WERI-Rb-1 (cell line): ENCODE data around the gene LLPH.

ENCODE experiments used
- DNase-seq: peaks from one replicate; pipeline ENCODE4 v3.0.0-alpha.2; 2020
- H3K27ac ChIP-seq: fragments of 250-450 bp; sonication (Bioruptor Pico); 2 replicates; pipeline ENCODE4 v1.5.1; 2020; ENCODE audit warnings: mild to moderate bottlenecking, moderate library complexity
- H3K27me3 ChIP-seq: fragments of 250-450 bp; sonication (Bioruptor Pico); 2 replicates; pipeline ENCODE4 v1.5.1; 2021; ENCODE audit warnings: mild to moderate bottlenecking, low read depth, moderate library complexity; ENCODE audit not compliant: insufficient read depth, severe bottlenecking
- H3K36me3 ChIP-seq: fragments of 250-450 bp; sonication (Bioruptor Pico); 2 replicates; pipeline ENCODE4 v1.5.1; 2020; ENCODE audit warnings: mild to moderate bottlenecking, moderate library complexity
- H3K4me3 ChIP-seq: 2 replicates; pipeline ENCODE4 v1.5.1; 2011; ENCODE audit warnings: low read depth, mild to moderate bottlenecking, control low read depth, low read length
- H3K9me3 ChIP-seq: fragments of 250-450 bp; sonication (Bioruptor Pico); 2 replicates; pipeline ENCODE4 v1.5.1; 2021; ENCODE audit warnings: mild to moderate bottlenecking, moderate library complexity; ENCODE audit not compliant: severe bottlenecking
- CTCF ChIP-seq: IDR thresholded peaks from 2 replicates; pipeline ENCODE4 v1.5.1; 2011; ENCODE audit warnings: low read depth, mild to moderate bottlenecking, control low read depth, inconsistent platforms, low read length

LLPH gene

GRCh38 chr12:66162701-66163100 lies 32.2 kb upstream of the LLPH start:
- Histone ChIP-seq H3K27ac (no peak overlapping the region), H3K36me3 (no peaks in the 10 kb centered on the region), H3K4me3 (no peak overlapping the region), H3K9me3 (no peaks in the 10 kb centered on the region), H3K27me3 (no peaks in the 10 kb centered on the region)
- no peak for DNase-seq
- no peak for TF ChIP-seq CTCF

- TF ChIP-seq CTCF, result no peak
- DNase-seq, result no peak
These were observed 30.2 kb upstream of the LLPH start for GRCh38 chr12:66160704-66161103.

GRCh38 chr12:66159123-66159522 lies 28.6 kb upstream of the LLPH start:
- DNase-seq, result no peak
- Histone ChIP-seq H3K36me3 (no peaks in the 10 kb centered on the region), H3K4me3 (no peak overlapping the region), H3K27me3 (no peaks in the 10 kb centered on the region), H3K9me3 (no peaks in the 10 kb centered on the region), H3K27ac (no peak overlapping the region)
- no peak for TF ChIP-seq CTCF

More at GRCh38 chr12:66160704-66161103, 30.2 kb upstream of the LLPH start:
- H3K36me3 ChIP-seq, result no peaks in the 10 kb centered on the region
- no peak overlapping the region for H3K4me3 ChIP-seq
- no peak overlapping the region for H3K27ac ChIP-seq
- H3K27me3 ChIP-seq, result no peaks in the 10 kb centered on the region
- H3K9me3 ChIP-seq, result no peaks in the 10 kb centered on the region

GRCh38 chr12:66156654-66157053 lies 26.1 kb upstream of the LLPH start:
- TF ChIP-seq CTCF, result no peak
- no peaks in the 10 kb centered on the region for H3K9me3 ChIP-seq

GRCh38 chr12:66154776-66155175 lies 24.2 kb upstream of the LLPH start:
- Histone ChIP-seq H3K36me3 (no peaks in the 10 kb centered on the region), H3K27me3 (no peaks in the 10 kb centered on the region), H3K4me3 (no peak overlapping the region), H3K9me3 (no peaks in the 10 kb centered on the region), H3K27ac (no peak overlapping the region)
- no peak for TF ChIP-seq CTCF
- no peak for DNase-seq

More at GRCh38 chr12:66156654-66157053, 26.1 kb upstream of the LLPH start:
- no peaks in the 10 kb centered on the region for H3K27me3 ChIP-seq
- H3K27ac ChIP-seq, result no peak overlapping the region
- no peaks in the 10 kb centered on the region for H3K36me3 ChIP-seq
- no peak overlapping the region for H3K4me3 ChIP-seq
- no peak for DNase-seq

GRCh38 chr12:66152732-66153131 lies 22.2 kb upstream of the LLPH start:
- TF ChIP-seq CTCF, result no peak
- no peaks in the 10 kb centered on the region for H3K36me3 ChIP-seq
- H3K27ac ChIP-seq, result no peak overlapping the region
- H3K9me3 ChIP-seq, result no peaks in the 10 kb centered on the region
- no peak for DNase-seq
- H3K27me3 ChIP-seq, result no peaks in the 10 kb centered on the region
- no peak overlapping the region for H3K4me3 ChIP-seq
